ENCODE measurements around the gene MASTL.
"Not testable (repeated sequence)": the region's sequence is repeated elsewhere in the genome, so short reads cannot be mapped to it uniquely, and the experiment has no call there.

Gene MASTL

DNA sequence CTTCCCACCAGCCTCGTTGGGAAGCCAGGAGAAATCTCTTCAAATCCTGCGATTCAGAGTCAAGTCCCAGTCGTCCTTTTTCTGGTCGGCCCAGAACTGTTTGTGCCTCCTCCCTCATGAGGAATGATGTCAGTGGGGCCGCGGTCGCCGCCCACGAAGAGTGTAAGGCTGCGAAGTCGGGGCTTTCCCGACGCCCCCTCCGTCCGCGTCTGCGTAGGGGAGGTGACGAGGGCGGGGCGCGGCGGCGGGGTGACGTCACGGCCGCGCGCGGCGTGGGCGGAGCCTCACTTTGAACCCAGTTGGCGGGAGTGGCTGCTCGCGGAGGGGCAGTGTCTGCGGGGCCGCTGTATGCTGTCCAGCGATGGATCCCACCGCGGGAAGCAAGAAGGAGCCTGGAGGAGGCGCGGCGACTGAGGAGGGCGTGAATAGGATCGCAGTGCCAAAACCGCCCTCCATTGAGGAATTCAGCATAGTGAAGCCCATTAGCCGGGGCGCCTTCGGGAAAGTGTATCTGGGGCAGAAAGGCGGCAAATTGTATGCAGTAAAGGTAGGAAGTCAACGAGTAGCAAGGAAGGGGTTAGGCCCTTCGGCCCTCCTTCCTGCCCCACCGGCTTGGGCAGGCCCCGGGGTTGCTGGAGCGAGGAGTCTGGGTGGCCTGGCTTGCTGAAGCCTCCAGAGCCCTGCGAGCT is at the start of gene MASTL:
Gene MASTL (plus strand): TSS at position 287 of the 689 bp plus-strand sequence. CDS start 75 bp downstream, at position 362.
- DNase-seq (ENCODE audit: extremely low read depth in 1 of 2, low read depth in 1 of 2), result peak; percentile 88 to 90

DNA sequence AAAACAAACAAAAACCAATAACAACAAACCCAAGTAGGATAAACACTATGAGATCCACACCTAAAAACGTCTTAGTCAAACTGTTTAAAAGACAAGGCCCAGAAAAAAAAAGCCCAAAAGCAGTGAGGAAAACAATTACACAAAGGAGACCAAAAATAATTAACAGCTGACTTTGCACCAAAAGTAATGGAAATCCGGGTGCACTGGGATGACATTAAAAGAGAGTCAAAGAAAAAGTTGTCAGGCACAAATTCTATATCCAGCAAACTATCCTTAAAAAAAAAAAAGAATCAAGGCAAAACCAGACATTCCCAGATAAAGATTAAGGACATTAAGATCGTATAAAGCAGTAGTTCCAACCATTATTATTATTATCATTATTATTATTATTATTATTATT is 47.0 kb upstream of the MASTL start:
- no peak for DNase-seq (ENCODE audit: extremely low read depth in 1 of 2, low read depth in 1 of 2)

- DNase-seq (ENCODE audit: extremely low read depth in 1 of 2, low read depth in 1 of 2), result no peak
These were observed 20.8 kb upstream of the MASTL start for GRCh38 chr10:27134371-27134770.

DNA sequence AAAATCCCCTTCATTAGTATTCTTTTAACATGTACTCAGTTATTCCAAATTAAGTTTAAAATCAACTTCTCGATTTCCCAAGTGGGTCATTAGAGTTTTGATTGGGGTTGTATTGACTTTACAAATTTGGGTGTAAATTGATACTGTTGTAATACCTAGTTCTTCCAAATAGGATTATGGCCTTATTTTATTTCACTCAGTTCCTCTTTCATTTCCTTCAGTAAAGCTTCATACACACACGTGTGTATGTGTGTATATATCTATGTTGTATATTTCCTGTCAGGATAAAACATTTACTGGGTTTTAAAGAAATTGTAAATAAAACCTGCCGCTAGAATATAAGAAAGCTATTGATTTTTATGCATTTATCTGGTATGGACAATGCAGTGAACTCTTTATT is 16.9 kb upstream of the MASTL start:
- no peak for DNase-seq (ENCODE audit: extremely low read depth in 1 of 2, low read depth in 1 of 2)

DNA sequence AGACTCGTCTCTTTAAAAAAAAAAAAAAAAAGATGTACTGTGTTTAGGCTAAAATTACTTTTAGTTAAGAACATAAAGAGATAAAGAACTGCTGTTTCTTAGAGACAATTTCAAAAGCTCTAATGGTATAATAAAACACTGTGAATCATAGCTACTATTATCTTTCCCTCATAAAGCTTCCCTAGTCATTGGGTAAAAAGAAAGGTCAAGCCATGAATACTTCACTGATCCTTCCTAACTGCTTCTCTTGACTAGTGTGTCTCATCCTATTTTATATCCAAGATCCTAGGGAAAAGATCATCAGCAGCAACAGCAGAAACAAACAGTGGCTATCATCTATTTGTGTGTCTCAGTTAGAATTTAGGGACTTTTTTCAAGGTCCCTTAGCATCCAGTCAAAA is 11.5 kb upstream of the MASTL start:
- no peak for DNase-seq (ENCODE audit: extremely low read depth in 1 of 2, low read depth in 1 of 2)

GRCh38 chr10:27145937-27146336 is 9.2 kb upstream of the MASTL start:
- no peak for DNase-seq (ENCODE audit: extremely low read depth in 1 of 2, low read depth in 1 of 2)

- no peak for DNase-seq (ENCODE audit: extremely low read depth in 1 of 2, low read depth in 1 of 2)
These were observed 7.5 kb upstream of the MASTL start for GRCh38 chr10:27147701-27148100.

DNA sequence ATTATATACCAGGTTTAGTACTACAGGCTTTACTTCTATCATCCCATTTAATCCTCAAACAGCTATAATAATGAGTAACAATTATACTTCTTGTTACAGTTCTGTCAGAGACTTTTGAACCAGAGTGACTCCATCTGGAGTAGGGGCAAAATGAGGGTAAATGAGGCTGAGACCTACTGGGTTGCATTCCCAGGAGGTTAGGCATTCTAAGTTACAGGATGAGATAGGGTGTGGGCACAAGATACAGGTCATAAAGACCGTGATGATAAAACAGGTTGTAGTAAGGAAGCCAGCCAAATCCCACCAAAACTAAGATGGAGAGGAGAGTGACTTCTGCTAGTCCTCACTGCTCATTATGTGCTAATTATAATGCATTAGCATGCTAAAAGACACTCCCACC is 4.9 kb upstream of the MASTL start:
- no peak for DNase-seq (ENCODE audit: extremely low read depth in 1 of 2, low read depth in 1 of 2)

DNA sequence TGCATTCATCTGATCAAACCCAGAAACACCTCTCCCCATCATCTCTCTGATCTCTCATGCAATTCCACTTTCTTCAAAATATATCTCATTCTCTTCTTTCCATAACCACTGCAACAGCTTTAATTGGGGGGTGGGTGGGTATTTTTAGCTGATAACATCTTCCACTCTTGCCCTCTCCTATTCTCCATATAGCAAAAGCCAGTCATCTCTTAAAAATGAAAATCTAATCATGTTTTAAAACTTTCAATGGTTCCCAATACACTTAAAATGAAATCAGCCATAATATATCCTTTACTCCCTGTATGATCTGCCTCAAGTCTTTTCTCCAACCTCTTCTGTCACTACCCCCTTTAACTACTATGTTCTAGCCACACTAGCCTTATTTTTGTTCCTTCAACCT is 2.5 kb upstream of the MASTL start:
- no peak for DNase-seq (ENCODE audit: extremely low read depth in 1 of 2, low read depth in 1 of 2)

- DNase-seq (ENCODE audit: extremely low read depth in 1 of 2, low read depth in 1 of 2), result no peak
These were observed 1.8 kb upstream of the MASTL start for GRCh38 chr10:27153329-27153728.

DNA sequence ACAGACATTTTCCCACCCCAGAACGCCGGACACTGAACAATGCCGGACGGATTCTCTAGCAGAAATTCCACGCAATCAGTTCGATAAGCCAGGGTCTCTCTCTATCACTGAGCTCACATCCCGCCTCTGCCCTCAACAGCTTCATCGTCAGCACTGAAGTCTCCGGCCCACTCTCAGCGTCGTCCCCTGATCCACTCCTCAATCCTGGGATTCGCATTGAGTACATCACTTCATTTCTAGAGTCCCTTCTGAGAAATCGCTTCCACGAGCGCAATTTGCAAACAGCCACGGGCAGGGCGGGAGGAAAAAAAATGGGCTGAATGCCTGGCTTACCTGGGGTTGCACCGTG is 1.3 kb upstream of the MASTL start:
- no peak for DNase-seq (ENCODE audit: extremely low read depth in 1 of 2, low read depth in 1 of 2)

DNA sequence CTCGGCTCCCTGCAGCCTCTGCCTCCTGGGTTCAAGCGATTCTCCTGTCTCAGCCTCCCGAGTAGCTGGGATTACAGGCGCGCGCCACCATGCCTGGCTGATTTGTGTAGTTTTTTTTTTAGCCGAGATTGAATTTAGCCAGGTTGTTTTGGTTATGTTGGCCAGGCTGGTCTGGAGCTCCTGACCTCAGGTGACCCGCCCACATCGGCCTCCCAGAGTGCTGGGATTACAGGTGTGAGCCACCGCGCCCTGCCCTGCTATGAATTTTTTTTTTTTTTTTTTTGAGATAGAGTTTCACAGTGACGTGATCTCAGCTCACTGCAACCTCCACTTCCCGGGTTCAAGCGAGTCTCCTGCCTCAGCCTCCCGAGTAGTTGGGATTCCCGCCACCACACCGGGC is 1.4 kb downstream of the MASTL start:
- not testable (repeated sequence) for DNase-seq (ENCODE audit: extremely low read depth in 1 of 2, low read depth in 1 of 2)

DNA sequence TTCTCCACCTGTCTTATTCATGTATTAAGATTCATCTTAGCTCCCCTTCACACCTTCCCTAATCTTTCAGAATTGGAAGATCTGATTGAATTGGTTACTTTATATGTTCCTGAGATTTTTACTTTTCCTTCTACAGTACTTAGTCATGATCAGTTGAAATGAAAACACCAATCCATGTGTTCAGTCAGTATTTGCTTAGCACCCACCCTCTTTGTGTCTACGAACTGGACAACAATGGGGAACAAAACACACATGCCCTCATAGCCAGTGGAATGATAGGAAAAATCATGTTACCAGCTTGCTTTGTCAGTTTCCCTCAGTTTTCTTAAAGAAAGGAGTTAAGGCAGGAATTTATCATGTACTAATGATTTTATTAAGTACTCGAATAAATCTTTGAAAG is 2.0 kb downstream of the MASTL start:
- no peak for DNase-seq (ENCODE audit: extremely low read depth in 1 of 2, low read depth in 1 of 2)

DNA sequence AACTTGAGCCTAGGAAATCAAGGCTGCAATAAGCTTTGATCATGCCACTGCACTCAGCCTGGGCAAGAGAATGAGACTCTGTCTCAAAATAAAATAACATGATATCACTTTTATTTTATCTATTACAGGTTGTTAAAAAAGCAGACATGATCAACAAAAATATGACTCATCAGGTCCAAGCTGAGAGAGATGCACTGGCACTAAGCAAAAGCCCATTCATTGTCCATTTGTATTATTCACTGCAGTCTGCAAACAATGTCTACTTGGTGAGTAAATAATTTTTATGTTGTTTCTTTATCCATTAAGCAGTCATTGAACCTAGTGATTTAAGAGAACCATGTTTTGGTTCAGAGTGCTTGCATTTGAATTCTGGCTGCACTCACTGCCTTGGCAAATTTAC is 3.3 kb downstream of the MASTL start:
- DNase-seq (ENCODE audit: extremely low read depth in 1 of 2, low read depth in 1 of 2), result no peak

GRCh38 chr10:27169849-27170248 is 14.7 kb downstream of the MASTL start:
- DNase-seq (ENCODE audit: extremely low read depth in 1 of 2, low read depth in 1 of 2), result no peak

DNA sequence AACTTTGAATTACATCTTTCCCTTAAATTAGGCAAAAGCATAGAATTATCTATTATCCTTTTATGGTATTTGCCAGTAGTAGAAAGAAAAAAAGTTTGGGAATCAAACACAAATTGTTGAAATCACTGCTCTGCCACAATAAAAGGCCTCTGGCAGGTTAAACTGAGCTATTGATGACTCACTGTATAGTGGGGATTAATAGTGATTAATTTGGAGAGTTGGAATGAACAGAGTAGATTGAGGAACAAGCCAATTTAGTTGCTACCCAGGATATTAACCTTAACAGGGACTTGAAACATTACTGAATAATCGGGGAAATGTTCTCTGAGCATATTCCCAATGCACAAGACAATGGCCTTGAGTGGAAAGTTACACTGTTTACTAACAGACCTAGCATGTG is 33.1 kb downstream of the MASTL start:
- DNase-seq (ENCODE audit: extremely low read depth in 1 of 2, low read depth in 1 of 2), result no peak

- no peak for DNase-seq (ENCODE audit: extremely low read depth in 1 of 2, low read depth in 1 of 2)
These were observed 33.7 kb downstream of the MASTL start for GRCh38 chr10:27188897-27189296.

- no peak for DNase-seq (ENCODE audit: extremely low read depth in 1 of 2, low read depth in 1 of 2)
These were observed 35.4 kb downstream of the MASTL start for GRCh38 chr10:27190508-27190907.

DNA sequence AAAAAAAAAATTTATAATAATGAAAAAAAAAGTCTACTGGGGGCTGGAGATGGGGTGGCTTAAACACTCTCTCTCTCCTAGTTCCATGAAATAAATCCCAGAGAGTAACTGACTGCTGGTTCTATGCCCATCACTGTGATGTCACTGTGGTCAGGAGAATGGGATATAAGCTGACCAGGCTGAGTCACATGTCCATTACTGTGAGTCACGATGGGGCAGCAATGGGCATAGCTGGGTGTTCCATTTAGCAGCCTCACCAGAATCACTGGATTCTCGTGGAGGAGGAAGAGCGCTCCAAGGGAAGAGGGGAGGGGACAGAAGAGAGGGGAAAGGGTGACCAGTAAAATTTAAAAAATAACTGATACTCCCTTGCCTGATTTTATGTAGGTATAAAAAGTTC is 37.1 kb downstream of the MASTL start:
- DNase-seq (ENCODE audit: extremely low read depth in 1 of 2, low read depth in 1 of 2), result no peak

- no peak for DNase-seq (ENCODE audit: extremely low read depth in 1 of 2, low read depth in 1 of 2)
These were observed 42.9 kb downstream of the MASTL start for GRCh38 chr10:27197980-27198620.

GRCh38 chr10:27203806-27204205 is 48.7 kb downstream of the MASTL start:
- DNase-seq (ENCODE audit: extremely low read depth in 1 of 2, low read depth in 1 of 2), result no peak

- no peak for DNase-seq (ENCODE audit: extremely low read depth in 1 of 2, low read depth in 1 of 2)
These were observed 52.2 kb downstream of the MASTL start for GRCh38 chr10:27207350-27207749.

GRCh38 chr10:27223964-27224363 is 68.8 kb downstream of the MASTL start:
- no peak for DNase-seq (ENCODE audit: extremely low read depth in 1 of 2, low read depth in 1 of 2)

Measured in stimulated activated CD8-positive, alpha-beta memory T cell treated with anti-CD3 and anti-CD28 coated beads, Interleukin-7, amount 100 ng/mL, for 48 hours (primary cell).